ENCODE data around the gene LY9.

The LY9 gene

DNA sequence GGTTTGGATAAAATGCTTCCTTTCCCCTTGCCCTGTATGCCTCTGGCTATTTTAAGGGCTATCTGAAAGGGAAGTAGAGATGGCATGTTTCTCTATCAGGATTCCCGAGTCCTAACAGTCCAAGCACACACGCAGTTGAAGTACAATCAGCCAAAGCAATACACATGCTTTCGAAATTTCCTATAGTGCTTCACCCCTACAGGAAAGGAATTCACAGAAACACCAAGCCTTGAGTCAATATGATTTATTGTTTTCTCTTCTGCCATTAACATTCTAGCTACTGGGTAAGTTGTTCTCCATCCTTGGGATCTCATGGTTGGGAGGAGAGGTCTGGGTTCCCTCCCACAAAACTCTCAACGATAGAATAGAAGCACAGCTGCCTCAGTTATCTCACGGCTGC, 80.3 kb downstream of the LY9 start:
- no peak for DNase-seq (ENCODE audit: extremely low read depth, low read depth)
- TF ChIP-seq, protein P1, sequence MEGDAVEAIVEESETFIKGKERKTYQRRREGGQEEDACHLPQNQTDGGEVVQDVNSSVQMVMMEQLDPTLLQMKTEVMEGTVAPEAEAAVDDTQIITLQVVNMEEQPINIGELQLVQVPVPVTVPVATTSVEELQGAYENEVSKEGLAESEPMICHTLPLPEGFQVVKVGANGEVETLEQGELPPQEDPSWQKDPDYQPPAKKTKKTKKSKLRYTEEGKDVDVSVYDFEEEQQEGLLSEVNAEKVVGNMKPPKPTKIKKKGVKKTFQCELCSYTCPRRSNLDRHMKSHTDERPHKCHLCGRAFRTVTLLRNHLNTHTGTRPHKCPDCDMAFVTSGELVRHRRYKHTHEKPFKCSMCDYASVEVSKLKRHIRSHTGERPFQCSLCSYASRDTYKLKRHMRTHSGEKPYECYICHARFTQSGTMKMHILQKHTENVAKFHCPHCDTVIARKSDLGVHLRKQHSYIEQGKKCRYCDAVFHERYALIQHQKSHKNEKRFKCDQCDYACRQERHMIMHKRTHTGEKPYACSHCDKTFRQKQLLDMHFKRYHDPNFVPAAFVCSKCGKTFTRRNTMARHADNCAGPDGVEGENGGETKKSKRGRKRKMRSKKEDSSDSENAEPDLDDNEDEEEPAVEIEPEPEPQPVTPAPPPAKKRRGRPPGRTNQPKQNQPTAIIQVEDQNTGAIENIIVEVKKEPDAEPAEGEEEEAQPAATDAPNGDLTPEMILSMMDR (IDR thresholded peaks at IDR 0.05; ENCODE audit: low read depth, low read length, missing control alignments), result no peak
- H3K4me3 ChIP-seq (replicated peaks; ENCODE audit: low read depth, low read length), result no peak overlapping the region

DNA sequence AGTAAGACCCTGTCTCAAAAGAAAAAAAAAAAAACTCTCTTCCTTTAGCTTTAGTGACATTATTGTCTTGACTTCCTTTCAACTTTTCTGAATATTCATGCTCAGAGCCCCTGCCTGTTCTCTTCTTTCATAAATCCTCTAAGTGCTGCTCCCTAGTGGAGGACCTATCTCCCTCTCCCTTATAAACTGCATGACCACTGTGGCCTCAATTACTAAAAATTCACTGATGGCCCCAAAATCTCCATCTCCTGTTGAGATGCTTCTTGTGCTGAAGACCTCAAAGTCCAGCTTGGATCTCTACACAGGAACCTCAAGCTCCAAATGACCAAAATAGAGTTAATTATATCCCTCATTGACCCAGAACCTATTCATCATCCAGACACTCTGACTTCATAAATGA, 81.2 kb downstream of the LY9 start:
- no peak overlapping the region for H3K4me3 ChIP-seq (replicated peaks; ENCODE audit: low read depth, low read length)
- TF ChIP-seq, protein P1 (IDR thresholded peaks at IDR 0.05; ENCODE audit: low read depth, low read length, missing control alignments), result no peak
- no peak for DNase-seq (ENCODE audit: extremely low read depth, low read depth)

Data from HFF-Myc (cell line).